Measurements from ENCODE around the gene CAPN2. TPM values are rescaled to one million over a fixed set of nuclear protein-coding genes. Genes with fewer than 3 reads are reported as not detected.

The CAPN2 gene
- polyA plus RNA-seq, 3 donors = 127 to 186 (median 182) TPM

- H3K4me2 ChIP-seq (replicated peaks; ENCODE audit: extremely low read depth, low read length, poor library complexity, severe bottlenecking) = peak overlapping the region; percentile 98
- H3K4me3 ChIP-seq (replicated peaks in 1 of 3; ENCODE audit: low read depth in 2 of 3, low read length in 3 of 3) = peak overlapping the region in 2 of 3 experiments; percentile 11 to 86
- peaks cover 15 to 17% of the 10 kb centered on the region in 2 donors for H3K36me3 ChIP-seq (replicated peaks in 1 of 2; ENCODE audit: control insufficient read depth in 1 of 2, insufficient read depth in 2 of 2, low read length in 2 of 2)
- peaks cover 63 to 67% of the 10 kb centered on the region in 2 donors for H3K4me1 ChIP-seq (ENCODE audit: control insufficient read depth in 1 of 2, insufficient read depth in 2 of 2, low read length in 2 of 2)
- 42% methylated on average over 6 of the region's 9 CpGs for WGBS (ENCODE audit: insufficient coverage)
- Mint-ChIP-seq H3K4me3 (peak overlapping the region; percentile 58 to 82), H3K27ac (peak overlapping the region; percentile 86 to 98 (median 95)), H3K27me3 (ENCODE audit: low read depth in 3 of 3) (peaks cover 0 to 2% (median 0%) of the 10 kb centered on the region in 3 donors), H3K4me1 (peaks cover 66% of the 10 kb centered on the region), H3K9me3 (no peaks in the 10 kb centered on the region), H3K36me3 (peaks cover 31 to 33% of the 10 kb centered on the region in 2 donors)
- peak; percentile 58 to 87 (median 82) for DNase-seq
- no peaks in the 10 kb centered on the region for H3K27me3 ChIP-seq (ENCODE audit: control insufficient read depth in 2 of 2, insufficient read depth in 2 of 2, low read length in 2 of 2)
- no peaks in the 10 kb centered on the region for H3K9me3 ChIP-seq (replicated peaks in 1 of 2; ENCODE audit: control insufficient read depth in 1 of 2, insufficient read depth in 1 of 2, low read length in 2 of 2)
- peak overlapping the region; percentile 16 for H3K9ac ChIP-seq (ENCODE audit: insufficient read depth, low read length, poor library complexity, severe bottlenecking)
- H3K79me2 ChIP-seq (ENCODE audit: insufficient read depth, low read length) = peaks cover 70% of the 10 kb centered on the region
- no peak for TF ChIP-seq CTCF (IDR thresholded peaks at IDR 0.05)
- H4K20me1 ChIP-seq (ENCODE audit: insufficient read depth, low read length) = peaks cover 3% of the 10 kb centered on the region
- intact Hi-C loops (cut with micrococcal nuclease) = loop anchor here (1.0 to 10.0 kb wide), 4 partner anchors 9 to 110 kb away; no protein-coding TSS in a partner anchor
- H3K27ac ChIP-seq (ENCODE audit: low read depth in 1 of 2, low read length in 2 of 2) = peak overlapping the region; percentile 63 to 96
- H2AFZ ChIP-seq (ENCODE audit: insufficient read depth, low read depth, low read length, poor library complexity, severe bottlenecking) = no peak overlapping the region
Measured at GRCh38 chr1:223714849-223715603, 2.7 kb downstream of the CAPN2 start.

- H3K27me3 Mint-ChIP-seq (ENCODE audit: low read depth in 3 of 3) = peaks cover 0 to 2% (median 0%) of the 10 kb centered on the region in 3 donors
- Histone ChIP-seq H3K4me2 (replicated peaks; ENCODE audit: extremely low read depth, low read length, poor library complexity, severe bottlenecking) (peak overlapping the region; percentile 98), H3K4me3 (replicated peaks in 1 of 3; ENCODE audit: low read depth in 2 of 3, low read length in 3 of 3) (peak overlapping the region in 1 of 3 experiments; percentile 86), H3K79me2 (ENCODE audit: insufficient read depth, low read length) (peaks cover 76% of the 10 kb centered on the region), H3K4me1 (ENCODE audit: control insufficient read depth in 1 of 2, insufficient read depth in 2 of 2, low read length in 2 of 2) (peaks cover 63 to 67% of the 10 kb centered on the region in 2 donors), H3K9me3 (replicated peaks in 1 of 2; ENCODE audit: control insufficient read depth in 1 of 2, insufficient read depth in 1 of 2, low read length in 2 of 2) (no peaks in the 10 kb centered on the region), H3K9ac (ENCODE audit: insufficient read depth, low read length, poor library complexity, severe bottlenecking) (peak overlapping the region; percentile 51), H2AFZ (ENCODE audit: insufficient read depth, low read depth, low read length, poor library complexity, severe bottlenecking) (no peak overlapping the region), H3K27me3 (ENCODE audit: control insufficient read depth in 2 of 2, insufficient read depth in 2 of 2, low read length in 2 of 2) (no peaks in the 10 kb centered on the region), H3K36me3 (replicated peaks in 1 of 2; ENCODE audit: control insufficient read depth in 1 of 2, insufficient read depth in 2 of 2, low read length in 2 of 2) (peaks cover 21 to 23% of the 10 kb centered on the region in 2 donors), H3K27ac (ENCODE audit: low read depth in 1 of 2, low read length in 2 of 2) (peak overlapping the region; percentile 69 to 96), H4K20me1 (ENCODE audit: insufficient read depth, low read length) (peaks cover 3% of the 10 kb centered on the region)
- 100% methylated on average over 2 of the region's 6 CpGs for WGBS (ENCODE audit: insufficient coverage)
- intact Hi-C loops (cut with micrococcal nuclease) = loop anchor here (1.0 to 10.0 kb wide), 3 partner anchors 9 to 109 kb away; no protein-coding TSS in a partner anchor
- peak overlapping the region; percentile 58 to 82 for H3K4me3 Mint-ChIP-seq
- no peaks in the 10 kb centered on the region for H3K9me3 Mint-ChIP-seq
- H3K27ac Mint-ChIP-seq = peak overlapping the region; percentile 86 to 98 (median 96)
- H3K4me1 Mint-ChIP-seq = peaks cover 68% of the 10 kb centered on the region
- peaks cover 38 to 39% of the 10 kb centered on the region in 2 donors for H3K36me3 Mint-ChIP-seq
- no peak for TF ChIP-seq CTCF (IDR thresholded peaks at IDR 0.05)
- no peak for DNase-seq
Measured at GRCh38 chr1:223715604-223716172, 3.3 kb downstream of the CAPN2 start.

Data from CD14-positive monocyte (primary cell).